Keratinocyte (primary cell): ENCODE data around the gene PMEPA1.

Source experiments
- CTCF ChIP-seq, 3 experiments: IDR thresholded peaks in 1 of 3; conservative IDR thresholded peaks in 1 of 3; optimal IDR thresholded peaks in 1 of 3; 2 replicates in 2 of 3; 3 replicates in 1 of 3; pipeline versions ENCODE3 to v1.5.1; 2011; ENCODE audit warnings: low read length in 3 of 3, mild to moderate bottlenecking in 3 of 3, moderate library complexity in 2 of 3, control low read depth in 1 of 3, inconsistent platforms in 1 of 3; ENCODE audit not compliant: insufficient read depth in 2 of 3; ENCODE audit errors: extremely low read depth in 1 of 3
- EZH2 ChIP-seq: IDR thresholded peaks from one replicate; pipeline ENCODE4 v1.6.1; 2012; ENCODE audit warnings: inconsistent platforms, mild to moderate bottlenecking, low read length, moderate library complexity

GRCh38 chr20:57757767-57758166 is 48.0 kb upstream of the PMEPA1 start:
- no peak for TF ChIP-seq CTCF (optimal IDR thresholded peaks at IDR 0.05 in 1 of 3, IDR thresholded peaks at IDR 0.05 in 1 of 3, conservative IDR thresholded peaks at IDR 0.05 in 1 of 3; ENCODE audit: extremely low read depth in 1 of 3, insufficient read depth in 2 of 3, low read length in 3 of 3)
- no peak for TF ChIP-seq EZH2
